CD14-positive monocyte (primary cell): Measurements from ENCODE around the gene IFIT3. TPM values are rescaled to one million over a fixed set of nuclear protein-coding genes. Genes with fewer than 3 reads are reported as not detected.

Source experiments
- DNase-seq, 3 donors: peaks; one replicate each; pipeline ENCODE4 v3.0.0-alpha.2; 2011 to 2022
- H2AFZ ChIP-seq: 2 replicates; pipeline ENCODE4 v1.6.0; 2012; ENCODE audit warnings: mild to moderate bottlenecking, low read depth, low read length, inconsistent platforms; ENCODE audit not compliant: insufficient read depth, poor library complexity, severe bottlenecking
- H3K27ac ChIP-seq, 2 donors: 1 replicate in 1 of 2; 2 replicates in 1 of 2; pipeline ENCODE4 v1.5.1; 2012 to 2013; ENCODE audit warnings: low read length in 2 of 2, control low read depth in 1 of 2, inconsistent platforms in 1 of 2, low read depth in 1 of 2, mild to moderate bottlenecking in 1 of 2
- H3K27me3 ChIP-seq, 2 donors: one replicate each; pipeline versions ENCODE4 v1.6.0 to v1.6.1; 2011 to 2013; ENCODE audit warnings: low read length in 2 of 2; ENCODE audit not compliant: control insufficient read depth in 2 of 2, insufficient read depth in 2 of 2
- H3K36me3 ChIP-seq, 2 donors: replicated peaks in 1 of 2; 1 replicate in 1 of 2; 2 replicates in 1 of 2; pipeline versions ENCODE4 v1.5.1 to v1.6.1; 2012 to 2013; ENCODE audit warnings: low read length in 2 of 2, control low read depth in 1 of 2, inconsistent platforms in 1 of 2, mild to moderate bottlenecking in 1 of 2; ENCODE audit not compliant: insufficient read depth in 2 of 2, control insufficient read depth in 1 of 2
- H3K4me1 ChIP-seq, 2 donors: 1 replicate in 1 of 2; 2 replicates in 1 of 2; pipeline versions ENCODE4 v1.5.1 to v1.6.1; 2012 to 2013; ENCODE audit warnings: low read length in 2 of 2, control low read depth in 1 of 2, inconsistent platforms in 1 of 2, mild to moderate bottlenecking in 1 of 2, moderate library complexity in 1 of 2; ENCODE audit not compliant: insufficient read depth in 2 of 2, control insufficient read depth in 1 of 2
- H3K4me2 ChIP-seq: replicated peaks from 2 replicates; pipeline ENCODE3; 2012; ENCODE audit warnings: low read length, moderate library complexity, mild to moderate bottlenecking; ENCODE audit not compliant: poor library complexity, severe bottlenecking; ENCODE audit errors: extremely low read depth
- H3K4me3 ChIP-seq, 3 experiments: fragments of 200-600 bp in 1 of 3; sonication (generic) in 1 of 3; replicated peaks in 1 of 3; 1 replicate in 2 of 3; 2 replicates in 1 of 3; pipeline ENCODE4 v1.5.1; 2011 to 2013; ENCODE audit warnings: low read length in 3 of 3, mild to moderate bottlenecking in 3 of 3, control low read depth in 2 of 3, low read depth in 2 of 3, inconsistent platforms in 1 of 3, moderate library complexity in 1 of 3
- H3K79me2 ChIP-seq: 2 replicates; pipeline ENCODE4 v1.6.0; 2012; ENCODE audit warnings: mild to moderate bottlenecking, control low read depth, inconsistent platforms, low read length, moderate library complexity; ENCODE audit not compliant: insufficient read depth
- H3K9ac ChIP-seq: 2 replicates; pipeline ENCODE4 v1.6.0; 2017; ENCODE audit warnings: low read length, mild to moderate bottlenecking; ENCODE audit not compliant: insufficient read depth, poor library complexity, severe bottlenecking
- H3K9me3 ChIP-seq, 2 donors: replicated peaks in 1 of 2; 1 replicate in 1 of 2; 2 replicates in 1 of 2; pipeline versions ENCODE4 v1.5.1 to v1.6.1; 2012 to 2013; ENCODE audit warnings: low read length in 2 of 2, control low read depth in 1 of 2; ENCODE audit not compliant: control insufficient read depth in 1 of 2, insufficient read depth in 1 of 2
- H4K20me1 ChIP-seq: 2 replicates; pipeline ENCODE4 v1.6.0; 2012; ENCODE audit warnings: mild to moderate bottlenecking, low read length, control low read depth, moderate library complexity; ENCODE audit not compliant: insufficient read depth
- H3K27ac Mint-ChIP-seq, 7 donors: one replicate each; pipeline ENCODE4 v1.8.0; 2020; ENCODE audit warnings: mild to moderate bottlenecking in 7 of 7, mixed read lengths in 7 of 7, moderate library complexity in 6 of 7, inconsistent platforms in 2 of 7
- H3K27me3 Mint-ChIP-seq, 3 donors: one replicate each; pipeline ENCODE4 v1.8.0; 2021 to 2022; ENCODE audit warnings: low read depth in 3 of 3, mild to moderate bottlenecking in 3 of 3, mixed read lengths in 3 of 3, moderate library complexity in 3 of 3, inconsistent platforms in 1 of 3
- H3K36me3 Mint-ChIP-seq, 2 donors: one replicate each; pipeline ENCODE4 v1.8.0; 2020; ENCODE audit warnings: mixed read lengths in 2 of 2, inconsistent platforms in 1 of 2, mild to moderate bottlenecking in 1 of 2
- H3K4me1 Mint-ChIP-seq: one replicate; pipeline ENCODE4 v1.8.0; 2020; ENCODE audit warnings: mild to moderate bottlenecking, mixed read lengths
- H3K4me3 Mint-ChIP-seq, 2 donors: one replicate each; pipeline ENCODE4 v1.8.0; 2020; ENCODE audit warnings: mild to moderate bottlenecking in 2 of 2, mixed read lengths in 2 of 2, moderate library complexity in 1 of 2
- H3K9me3 Mint-ChIP-seq, 7 donors: one replicate each; pipeline ENCODE4 v1.8.0; 2020 to 2022; ENCODE audit warnings: mixed read lengths in 7 of 7, mild to moderate bottlenecking in 6 of 7, moderate library complexity in 6 of 7, inconsistent platforms in 2 of 7
- WGBS: methylation state at CpG from one replicate; pipeline ENCODE4 v1.1.5; 2013; ENCODE audit warnings: missing lambda C conversion rate; ENCODE audit not compliant: insufficient coverage; 5-methylcytosine and 5-hydroxymethylcytosine counted together
- intact Hi-C, 2 donors: fragments of 100-400 bp; cut with micrococcal nuclease; formaldehyde crosslinking; loops; one replicate each; pipeline versions ENCODE4 v1.15.0 to v1.15.1; 2023
- polyA plus RNA-seq, 3 donors: library from polyadenylated mRNA; depleted of rRNA in 1 of 3; unstranded in 2 of 3; stranded (reverse) in 1 of 3; fragments of 300-500 nt in 2 of 3; fragments of >200 nt in 1 of 3; fragmentation: Illumina TruSeq in 2 of 3; gene quantifications; 1 replicate in 2 of 3; 2 replicates in 1 of 3; pipeline ENCODE4 v1.2.3, GENCODE V29; 2012 to 2021
- TF ChIP-seq, protein P1 (sequence below): fragments of 200-600 bp; IDR thresholded peaks from one replicate; pipeline ENCODE4 v1.8.0; 2022; ENCODE audit warnings: antibody characterized with exemption, mild to moderate bottlenecking

Gene IFIT3
- polyA plus RNA-seq, 3 donors = 13.8 to 38.0 (median 26.4) TPM

- Mint-ChIP-seq H3K27ac (no peak overlapping the region), H3K4me1 (peaks cover 44% of the 10 kb centered on the region), H3K27me3 (no peaks in the 10 kb centered on the region), H3K9me3 (peaks cover 0 to 1% (median 0%) of the 10 kb centered on the region in 7 donors), H3K4me3 (no peak overlapping the region), H3K36me3 (peaks cover 1 to 3% of the 10 kb centered on the region in 2 donors)
- H3K27ac ChIP-seq = no peak overlapping the region
- no peaks in the 10 kb centered on the region for H3K9me3 ChIP-seq
- H3K9ac ChIP-seq = no peak overlapping the region
- H3K4me2 ChIP-seq = no peak overlapping the region
- H3K79me2 ChIP-seq = no peaks in the 10 kb centered on the region
- no peaks in the 10 kb centered on the region for H4K20me1 ChIP-seq
- H3K36me3 ChIP-seq = no peaks in the 10 kb centered on the region
- no peak for DNase-seq
- no peak overlapping the region for H3K4me3 ChIP-seq
- H3K27me3 ChIP-seq = no peaks in the 10 kb centered on the region
- no CpG with 5 or more reads among the region's 4 CpGs for WGBS
- intact Hi-C loops = no loop called here
- TF ChIP-seq, protein P1, sequence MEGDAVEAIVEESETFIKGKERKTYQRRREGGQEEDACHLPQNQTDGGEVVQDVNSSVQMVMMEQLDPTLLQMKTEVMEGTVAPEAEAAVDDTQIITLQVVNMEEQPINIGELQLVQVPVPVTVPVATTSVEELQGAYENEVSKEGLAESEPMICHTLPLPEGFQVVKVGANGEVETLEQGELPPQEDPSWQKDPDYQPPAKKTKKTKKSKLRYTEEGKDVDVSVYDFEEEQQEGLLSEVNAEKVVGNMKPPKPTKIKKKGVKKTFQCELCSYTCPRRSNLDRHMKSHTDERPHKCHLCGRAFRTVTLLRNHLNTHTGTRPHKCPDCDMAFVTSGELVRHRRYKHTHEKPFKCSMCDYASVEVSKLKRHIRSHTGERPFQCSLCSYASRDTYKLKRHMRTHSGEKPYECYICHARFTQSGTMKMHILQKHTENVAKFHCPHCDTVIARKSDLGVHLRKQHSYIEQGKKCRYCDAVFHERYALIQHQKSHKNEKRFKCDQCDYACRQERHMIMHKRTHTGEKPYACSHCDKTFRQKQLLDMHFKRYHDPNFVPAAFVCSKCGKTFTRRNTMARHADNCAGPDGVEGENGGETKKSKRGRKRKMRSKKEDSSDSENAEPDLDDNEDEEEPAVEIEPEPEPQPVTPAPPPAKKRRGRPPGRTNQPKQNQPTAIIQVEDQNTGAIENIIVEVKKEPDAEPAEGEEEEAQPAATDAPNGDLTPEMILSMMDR = no peak
- H3K4me1 ChIP-seq = peaks cover 28 to 34% of the 10 kb centered on the region in 2 donors
- no peak overlapping the region for H2AFZ ChIP-seq
These were observed 25.0 kb downstream of the IFIT3 start for GRCh38 chr10:89352802-89353201.

- Mint-ChIP-seq H3K27ac (no peak overlapping the region), H3K4me1 (peaks cover 19% of the 10 kb centered on the region), H3K4me3 (no peak overlapping the region), H3K27me3 (peaks cover 0 to 3% (median 0%) of the 10 kb centered on the region in 3 donors), H3K36me3 (peaks cover 1 to 3% of the 10 kb centered on the region in 2 donors), H3K9me3 (peaks cover 0 to 1% (median 0%) of the 10 kb centered on the region in 7 donors)
- Histone ChIP-seq H3K9ac (no peak overlapping the region), H4K20me1 (no peaks in the 10 kb centered on the region), H3K27ac (no peak overlapping the region), H3K9me3 (no peaks in the 10 kb centered on the region), H2AFZ (no peak overlapping the region), H3K36me3 (no peaks in the 10 kb centered on the region), H3K4me3 (no peak overlapping the region), H3K27me3 (no peaks in the 10 kb centered on the region), H3K79me2 (no peaks in the 10 kb centered on the region), H3K4me1 (peaks cover 8 to 10% of the 10 kb centered on the region in 2 donors), H3K4me2 (no peak overlapping the region)
- intact Hi-C loops = no loop called here
- whole genome bisulfite sequencing = no CpG with 5 or more reads among the region's 2 CpGs
- DNase-seq = peak in 1 of 3 donors; percentile 36
- TF ChIP-seq, protein P1 = no peak
These were observed 27.7 kb downstream of the IFIT3 start for GRCh38 chr10:89355394-89355931.
